ENCODE results near the gene ITGAD.
A peak's percentile ranks its signal among the peaks of the same experiment; 100 is the strongest.

The ITGAD gene

GRCh38 chr16:31356566-31357323 lies 36.4 kb upstream of the ITGAD start:
- TF ChIP-seq MYC (IDR thresholded peaks at IDR 0.05; ENCODE audit: low read depth, low read length): no peak
- no peak for TF ChIP-seq POLR2A (IDR thresholded peaks at IDR 0.05; ENCODE audit: extremely low read depth, insufficient read length)
- no peak for TF ChIP-seq MAX (IDR thresholded peaks at IDR 0.05; ENCODE audit: low read depth, low read length)
- TF ChIP-seq CTCF (IDR thresholded peaks at IDR 0.05; ENCODE audit: low read depth, low read length): no peak
- H3K4me3 ChIP-seq (ENCODE audit: low read depth, low read length): no peak overlapping the region
- DNase-seq (ENCODE audit: low read depth): no peak

GRCh38 chr16:31357324-31358109 lies 35.6 kb upstream of the ITGAD start:
- peak; percentile 43 for DNase-seq (ENCODE audit: low read depth)
- TF ChIP-seq CTCF (IDR thresholded peaks at IDR 0.05; ENCODE audit: low read depth, low read length) (no peak), MAX (IDR thresholded peaks at IDR 0.05; ENCODE audit: low read depth, low read length) (no peak; the same call in none of the 2 replicates), MYC (IDR thresholded peaks at IDR 0.05; ENCODE audit: low read depth, low read length) (no peak), POLR2A (IDR thresholded peaks at IDR 0.05; ENCODE audit: extremely low read depth, insufficient read length) (no peak)
- H3K4me3 ChIP-seq (ENCODE audit: low read depth, low read length): no peak overlapping the region

GRCh38 chr16:31360251-31360650 lies 32.9 kb upstream of the ITGAD start:
- DNase-seq (ENCODE audit: low read depth): peak; percentile 65
- TF ChIP-seq POLR2A (IDR thresholded peaks at IDR 0.05; ENCODE audit: extremely low read depth, insufficient read length) (no peak), CTCF (IDR thresholded peaks at IDR 0.05; ENCODE audit: low read depth, low read length) (no peak), MAX (IDR thresholded peaks at IDR 0.05; ENCODE audit: low read depth, low read length) (no peak), MYC (IDR thresholded peaks at IDR 0.05; ENCODE audit: low read depth, low read length) (no peak)
- no peak overlapping the region for H3K4me3 ChIP-seq (ENCODE audit: low read depth, low read length)

GRCh38 chr16:31361201-31362110 lies 31.7 kb upstream of the ITGAD start:
- TF ChIP-seq MAX (IDR thresholded peaks at IDR 0.05; ENCODE audit: low read depth, low read length): no peak
- TF ChIP-seq CTCF (IDR thresholded peaks at IDR 0.05; ENCODE audit: low read depth, low read length): no peak
- TF ChIP-seq POLR2A (IDR thresholded peaks at IDR 0.05; ENCODE audit: extremely low read depth, insufficient read length): no peak
- TF ChIP-seq MYC (IDR thresholded peaks at IDR 0.05; ENCODE audit: low read depth, low read length): no peak
- no peak overlapping the region for H3K4me3 ChIP-seq (ENCODE audit: low read depth, low read length)
- no peak for DNase-seq (ENCODE audit: low read depth)
